Neural cell (in vitro differentiated cells): ENCODE measurements around the gene WSB1. TPM values are rescaled to one million over a fixed set of nuclear protein-coding genes. Genes with fewer than 3 reads are reported as not detected.
A peak's percentile ranks its signal among the peaks of the same experiment; 100 is the strongest.

Source experiments
- H2AFZ ChIP-seq: fragments of 200-600, 300-800 bp; sonication (generic), shearing (Covaris generic); 2 replicates; pipeline ENCODE4 v1.6.0; 2014; ENCODE audit warnings: low read depth, mild to moderate bottlenecking, antibody characterized with exemption, low read length, moderate library complexity
- H3F3A ChIP-seq: fragments of 200-600 bp; shearing (Covaris generic); 2 replicates; pipeline ENCODE4 v1.6.1; 2016; ENCODE audit warnings: mild to moderate bottlenecking, moderate library complexity, mixed read lengths, antibody characterized with exemption, low read length; ENCODE audit not compliant: insufficient read depth, poor library complexity, severe bottlenecking
- H3K27ac ChIP-seq: fragments of 200-600, 300-800 bp; sonication (generic), shearing (Covaris generic); 2 replicates; pipeline ENCODE4 v1.5.1; 2014; ENCODE audit warnings: mild to moderate bottlenecking, low read length, moderate library complexity
- H3K27me3 ChIP-seq: fragments of 300-800, 200-600 bp; sonication (generic), shearing (Covaris generic); 2 replicates; pipeline ENCODE4 v1.6.0; 2014; ENCODE audit warnings: mild to moderate bottlenecking, low read depth, low read length, moderate library complexity; ENCODE audit not compliant: insufficient read depth
- H3K36me3 ChIP-seq: fragments of 300-800, 200-600 bp; sonication (generic), shearing (Covaris generic); 2 replicates; pipeline ENCODE4 v1.5.1; 2014; ENCODE audit warnings: mild to moderate bottlenecking, antibody characterized with exemption, low read length, moderate library complexity; ENCODE audit not compliant: insufficient read depth
- H3K4me2 ChIP-seq: fragments of 300-800, 200-600 bp; sonication (generic), shearing (Covaris generic); 2 replicates; pipeline ENCODE4 v1.6.0; 2014; ENCODE audit warnings: mild to moderate bottlenecking, low read length
- H3K4me3 ChIP-seq: fragments of 300-800, 200-600 bp; sonication (generic), shearing (Covaris generic); 2 replicates; pipeline ENCODE4 v1.5.1; 2014; ENCODE audit warnings: mild to moderate bottlenecking, low read length, moderate library complexity
- H3K79me2 ChIP-seq: fragments of 200-600 bp; shearing (Covaris generic); replicated peaks from 2 replicates; pipeline ENCODE4 v1.6.0; 2014; ENCODE audit warnings: mild to moderate bottlenecking, low read length, moderate library complexity; ENCODE audit not compliant: insufficient read depth
- H3K9ac ChIP-seq: fragments of 300-800, 200-600 bp; sonication (generic), shearing (Covaris generic); 2 replicates; pipeline ENCODE4 v1.6.1; 2016; ENCODE audit warnings: mild to moderate bottlenecking, low read length, mixed read lengths
- H3K9me2 ChIP-seq: fragments of 200-600 bp; shearing (Covaris generic); 2 replicates; pipeline ENCODE4 v1.6.1; 2016; ENCODE audit warnings: mild to moderate bottlenecking, low read length, mixed read lengths; ENCODE audit not compliant: insufficient read depth
- H3K9me3 ChIP-seq: fragments of 200-600, 300-800 bp; sonication (generic), shearing (Covaris generic); 2 replicates; pipeline ENCODE4 v1.6.1; 2016; ENCODE audit warnings: mild to moderate bottlenecking, mixed run types, low read length, moderate library complexity, mixed read lengths
- H4K20me1 ChIP-seq: fragments of 200-600 bp; shearing (Covaris generic); 2 replicates; pipeline ENCODE4 v1.6.1; 2016; ENCODE audit warnings: mild to moderate bottlenecking, mixed run types; ENCODE audit not compliant: insufficient read depth
- CTCF ChIP-seq: fragments of 450-650 bp; IDR thresholded peaks from 2 replicates; pipeline ENCODE4 v1.5.1; 2014; ENCODE audit warnings: antibody characterized with exemption, mild to moderate bottlenecking, moderate library complexity; ENCODE audit not compliant: poor library complexity, severe bottlenecking
- EP300 ChIP-seq: fragments of 450-650 bp; conservative IDR thresholded peaks from 2 replicates; pipeline ENCODE4 v1.6.1; 2014; ENCODE audit warnings: antibody characterized with exemption, mild to moderate bottlenecking, moderate library complexity; ENCODE audit not compliant: poor library complexity, severe bottlenecking
- EZH2 ChIP-seq: fragments of 200-600, 300-800 bp; shearing (Covaris generic), sonication (generic); IDR thresholded peaks from 2 replicates; pipeline ENCODE4 v1.6.1; 2014; ENCODE audit warnings: antibody characterized with exemption, low read length, borderline replicate concordance, mild to moderate bottlenecking; ENCODE audit not compliant: insufficient read depth, poor library complexity, severe bottlenecking
- MXI1 ChIP-seq: fragments of 450-650 bp; conservative IDR thresholded peaks from 2 replicates; pipeline ENCODE4 v1.6.1; 2014; ENCODE audit warnings: antibody characterized with exemption, mild to moderate bottlenecking; ENCODE audit not compliant: poor library complexity, severe bottlenecking
- POLR2AphosphoS5 ChIP-seq: IDR thresholded peaks from 2 replicates; pipeline ENCODE4 v1.6.1; 2012
- RAD21 ChIP-seq: fragments of 450-650 bp; conservative IDR thresholded peaks from 2 replicates; pipeline ENCODE4 v1.6.1; 2014; ENCODE audit warnings: antibody characterized with exemption, mild to moderate bottlenecking, moderate library complexity
- SMC3 ChIP-seq: fragments of 450-650 bp; conservative IDR thresholded peaks from 2 replicates; pipeline ENCODE4 v1.6.1; 2014; ENCODE audit warnings: antibody characterized with exemption, mild to moderate bottlenecking, moderate library complexity; ENCODE audit not compliant: poor library complexity
- TAF1 ChIP-seq: IDR thresholded peaks from 2 replicates; pipeline ENCODE4 v1.6.1; 2012; ENCODE audit warnings: low read depth
- polyA plus RNA-seq: library from polyadenylated mRNA; depleted of rRNA; stranded (reverse); fragments of >200 nt; gene quantifications from 2 replicates; pipeline ENCODE4 v1.2.3, GENCODE V29; 2014
- TF ChIP-seq, protein P1 (sequence below): IDR thresholded peaks from 2 replicates; pipeline ENCODE4 v1.6.1; 2012; ENCODE audit warnings: borderline replicate concordance

WSB1 gene
- polyA plus RNA-seq, 1 donor from 2014 or later, result 1,828 TPM

- no peaks in the 10 kb centered on the region for H3K27me3 ChIP-seq
- peak overlapping the region; percentile 92 for H3K27ac ChIP-seq
- H3K36me3 ChIP-seq, result no peaks in the 10 kb centered on the region
- H2AFZ ChIP-seq, result peak overlapping the region; percentile 74
- H3K9ac ChIP-seq, result peak overlapping the region; percentile 62
- TF ChIP-seq TAF1, result peak; percentile 70
- TF ChIP-seq, protein P1, sequence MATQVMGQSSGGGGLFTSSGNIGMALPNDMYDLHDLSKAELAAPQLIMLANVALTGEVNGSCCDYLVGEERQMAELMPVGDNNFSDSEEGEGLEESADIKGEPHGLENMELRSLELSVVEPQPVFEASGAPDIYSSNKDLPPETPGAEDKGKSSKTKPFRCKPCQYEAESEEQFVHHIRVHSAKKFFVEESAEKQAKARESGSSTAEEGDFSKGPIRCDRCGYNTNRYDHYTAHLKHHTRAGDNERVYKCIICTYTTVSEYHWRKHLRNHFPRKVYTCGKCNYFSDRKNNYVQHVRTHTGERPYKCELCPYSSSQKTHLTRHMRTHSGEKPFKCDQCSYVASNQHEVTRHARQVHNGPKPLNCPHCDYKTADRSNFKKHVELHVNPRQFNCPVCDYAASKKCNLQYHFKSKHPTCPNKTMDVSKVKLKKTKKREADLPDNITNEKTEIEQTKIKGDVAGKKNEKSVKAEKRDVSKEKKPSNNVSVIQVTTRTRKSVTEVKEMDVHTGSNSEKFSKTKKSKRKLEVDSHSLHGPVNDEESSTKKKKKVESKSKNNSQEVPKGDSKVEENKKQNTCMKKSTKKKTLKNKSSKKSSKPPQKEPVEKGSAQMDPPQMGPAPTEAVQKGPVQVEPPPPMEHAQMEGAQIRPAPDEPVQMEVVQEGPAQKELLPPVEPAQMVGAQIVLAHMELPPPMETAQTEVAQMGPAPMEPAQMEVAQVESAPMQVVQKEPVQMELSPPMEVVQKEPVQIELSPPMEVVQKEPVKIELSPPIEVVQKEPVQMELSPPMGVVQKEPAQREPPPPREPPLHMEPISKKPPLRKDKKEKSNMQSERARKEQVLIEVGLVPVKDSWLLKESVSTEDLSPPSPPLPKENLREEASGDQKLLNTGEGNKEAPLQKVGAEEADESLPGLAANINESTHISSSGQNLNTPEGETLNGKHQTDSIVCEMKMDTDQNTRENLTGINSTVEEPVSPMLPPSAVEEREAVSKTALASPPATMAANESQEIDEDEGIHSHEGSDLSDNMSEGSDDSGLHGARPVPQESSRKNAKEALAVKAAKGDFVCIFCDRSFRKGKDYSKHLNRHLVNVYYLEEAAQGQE, result no peak
- peak; percentile 43 for TF ChIP-seq POLR2AphosphoS5
- peak; percentile 49 for TF ChIP-seq MXI1
- no peak for TF ChIP-seq RAD21
- TF ChIP-seq EP300, result peak; percentile 42
- no peak for TF ChIP-seq EZH2
- TF ChIP-seq SMC3, result no peak
- TF ChIP-seq CTCF, result no peak
- no peak overlapping the region for H3K4me2 ChIP-seq
- H3K9me2 ChIP-seq, result no peaks in the 10 kb centered on the region
- H4K20me1 ChIP-seq, result no peaks in the 10 kb centered on the region
- no peaks in the 10 kb centered on the region for H3K9me3 ChIP-seq
- no peaks in the 10 kb centered on the region for H3K79me2 ChIP-seq
- H3K4me3 ChIP-seq, result peak overlapping the region; percentile 61
- H3F3A ChIP-seq, result no peaks in the 10 kb centered on the region
Measured at GRCh38 chr17:27345141-27345904, 51.4 kb downstream of the WSB1 start.

- Histone ChIP-seq H3K4me3 (no peak overlapping the region), H4K20me1 (no peaks in the 10 kb centered on the region), H3K4me2 (no peak overlapping the region), H3K36me3 (no peaks in the 10 kb centered on the region), H3K9me2 (no peaks in the 10 kb centered on the region), H3K27ac (peak overlapping the region; percentile 92), H3K9ac (peak overlapping the region; percentile 62), H3F3A (no peaks in the 10 kb centered on the region), H2AFZ (no peak overlapping the region), H3K9me3 (no peaks in the 10 kb centered on the region), H3K27me3 (no peaks in the 10 kb centered on the region), H3K79me2 (no peaks in the 10 kb centered on the region)
- TF ChIP-seq TAF1 (no peak), EZH2 (no peak), RAD21 (no peak), MXI1 (no peak), POLR2AphosphoS5 (no peak), CTCF (no peak)
- TF ChIP-seq, protein P1, result no peak
Measured at GRCh38 chr17:27346228-27346899, 52.5 kb downstream of the WSB1 start.
